ENCODE measurements around the gene SRRM2.

DNA sequence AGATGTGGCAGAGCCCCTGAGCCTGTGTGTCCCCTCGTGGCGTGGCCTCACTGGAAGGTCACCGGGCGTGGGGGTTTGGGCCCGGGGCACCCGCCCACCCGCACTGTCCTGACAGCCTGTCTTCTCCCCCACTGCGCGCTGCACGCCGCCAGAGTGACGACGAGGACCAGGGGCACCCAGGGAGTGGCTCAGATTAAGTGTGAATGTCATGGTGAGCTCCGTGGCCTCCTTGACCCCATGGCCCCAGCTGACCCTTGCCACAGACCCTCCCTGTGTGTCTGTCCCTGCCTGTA lies 47.5 kb upstream of the SRRM2 start:
- TF ChIP-seq EZH2 (IDR thresholded peaks at IDR 0.05; ENCODE audit: insufficient read depth, poor library complexity, severe bottlenecking) (no peak), EZH2phosphoT487 (IDR thresholded peaks at IDR 0.05; ENCODE audit: insufficient read depth, low read depth) (no peak)

Data from GM23248 (cell line).